AG20443 (cell line): ENCODE data around the gene KCNQ5.

ENCODE experiments used
- DNase-seq: peaks from one replicate; pipeline ENCODE4 v3.0.0; 2012; ENCODE audit warnings: low spot score, mixed read lengths

KCNQ5 gene

GRCh38 chr6:72675396-72675795 lies 53.5 kb downstream of the KCNQ5 start:
- no peak for DNase-seq

GRCh38 chr6:72676995-72677394 lies 55.1 kb downstream of the KCNQ5 start:
- no peak for DNase-seq

- no peak for DNase-seq
These were observed 55.9 kb downstream of the KCNQ5 start for GRCh38 chr6:72677740-72678139.

GRCh38 chr6:72683797-72684196 lies 61.9 kb downstream of the KCNQ5 start:
- DNase-seq: no peak

- peak; percentile 25 for DNase-seq
These were observed 67.5 kb downstream of the KCNQ5 start for GRCh38 chr6:72689107-72689954.

GRCh38 chr6:72691249-72691648 lies 69.4 kb downstream of the KCNQ5 start:
- no peak for DNase-seq

GRCh38 chr6:72696055-72696454 lies 74.2 kb downstream of the KCNQ5 start:
- DNase-seq: no peak

GRCh38 chr6:72699159-72699558 lies 77.3 kb downstream of the KCNQ5 start:
- no peak for DNase-seq

- DNase-seq: no peak
These were observed 80.6 kb downstream of the KCNQ5 start for GRCh38 chr6:72702421-72702820.

GRCh38 chr6:72703093-72703492 lies 81.2 kb downstream of the KCNQ5 start:
- DNase-seq: no peak

- no peak for DNase-seq
These were observed 83.1 kb downstream of the KCNQ5 start for GRCh38 chr6:72704979-72705378.

GRCh38 chr6:72709431-72709830 lies 87.6 kb downstream of the KCNQ5 start:
- DNase-seq: no peak

- no peak for DNase-seq
These were observed 89.9 kb downstream of the KCNQ5 start for GRCh38 chr6:72711731-72712130.

- DNase-seq: no peak
These were observed 91.0 kb downstream of the KCNQ5 start for GRCh38 chr6:72712910-72713309.

GRCh38 chr6:72715119-72715518 lies 93.3 kb downstream of the KCNQ5 start:
- DNase-seq: no peak

- DNase-seq: no peak
These were observed 95.1 kb downstream of the KCNQ5 start for GRCh38 chr6:72716916-72717315.

- DNase-seq: no peak
These were observed 98.6 kb downstream of the KCNQ5 start for GRCh38 chr6:72720464-72720863.

GRCh38 chr6:72721346-72721745 lies 99.5 kb downstream of the KCNQ5 start:
- DNase-seq: no peak

- no peak for DNase-seq
These were observed 102.7 kb downstream of the KCNQ5 start for GRCh38 chr6:72724545-72724944.

- no peak for DNase-seq
These were observed 107.0 kb downstream of the KCNQ5 start for GRCh38 chr6:72728706-72729343.

- no peak for DNase-seq
These were observed 111.2 kb downstream of the KCNQ5 start for GRCh38 chr6:72733045-72733444.

GRCh38 chr6:72738091-72738490 lies 116.2 kb downstream of the KCNQ5 start:
- DNase-seq: no peak

- no peak for DNase-seq
These were observed 117.5 kb downstream of the KCNQ5 start for GRCh38 chr6:72739368-72739779.

GRCh38 chr6:72740135-72740534 lies 118.3 kb downstream of the KCNQ5 start:
- peak; percentile 18 for DNase-seq
